ENCODE data around the gene C8A. TPM values are rescaled to one million over a fixed set of nuclear protein-coding genes. Genes with fewer than 3 reads are reported as not detected.

The C8A gene
- total RNA-seq, 1 experiment from 2014 or later, result 0.13 TPM

DNA sequence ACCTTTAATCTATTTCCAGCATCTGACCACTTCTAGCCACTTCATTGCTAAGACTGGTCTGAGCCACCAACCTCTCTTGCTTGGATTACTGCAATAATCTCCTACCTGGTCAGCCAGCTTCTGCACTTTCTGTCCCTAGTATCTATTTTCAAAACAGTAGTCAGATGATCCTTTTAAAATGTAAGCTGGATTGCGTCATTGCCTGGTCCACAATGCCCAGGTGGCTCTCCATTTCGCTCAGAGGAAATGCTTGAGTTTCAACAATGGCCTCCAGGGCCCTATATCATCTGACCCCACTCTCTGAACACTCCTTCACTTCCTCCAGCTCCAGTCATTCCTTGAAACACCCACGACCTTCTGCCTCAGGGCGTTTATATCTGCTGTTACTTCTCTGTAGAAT, 37.7 kb upstream of the C8A start (continued):
- TF ChIP-seq, protein P1, sequence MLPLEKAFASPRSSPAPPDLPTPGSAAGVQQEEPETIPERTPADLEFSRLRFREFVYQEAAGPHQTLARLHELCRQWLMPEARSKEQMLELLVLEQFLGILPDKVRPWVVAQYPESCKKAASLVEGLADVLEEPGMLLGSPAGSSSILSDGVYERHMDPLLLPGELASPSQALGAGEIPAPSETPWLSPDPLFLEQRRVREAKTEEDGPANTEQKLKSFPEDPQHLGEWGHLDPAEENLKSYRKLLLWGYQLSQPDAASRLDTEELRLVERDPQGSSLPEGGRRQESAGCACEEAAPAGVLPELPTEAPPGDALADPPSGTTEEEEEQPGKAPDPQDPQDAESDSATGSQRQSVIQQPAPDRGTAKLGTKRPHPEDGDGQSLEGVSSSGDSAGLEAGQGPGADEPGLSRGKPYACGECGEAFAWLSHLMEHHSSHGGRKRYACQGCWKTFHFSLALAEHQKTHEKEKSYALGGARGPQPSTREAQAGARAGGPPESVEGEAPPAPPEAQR (CRISPR knock-in tag; IDR thresholded peaks at IDR 0.05), result no peak

DNA sequence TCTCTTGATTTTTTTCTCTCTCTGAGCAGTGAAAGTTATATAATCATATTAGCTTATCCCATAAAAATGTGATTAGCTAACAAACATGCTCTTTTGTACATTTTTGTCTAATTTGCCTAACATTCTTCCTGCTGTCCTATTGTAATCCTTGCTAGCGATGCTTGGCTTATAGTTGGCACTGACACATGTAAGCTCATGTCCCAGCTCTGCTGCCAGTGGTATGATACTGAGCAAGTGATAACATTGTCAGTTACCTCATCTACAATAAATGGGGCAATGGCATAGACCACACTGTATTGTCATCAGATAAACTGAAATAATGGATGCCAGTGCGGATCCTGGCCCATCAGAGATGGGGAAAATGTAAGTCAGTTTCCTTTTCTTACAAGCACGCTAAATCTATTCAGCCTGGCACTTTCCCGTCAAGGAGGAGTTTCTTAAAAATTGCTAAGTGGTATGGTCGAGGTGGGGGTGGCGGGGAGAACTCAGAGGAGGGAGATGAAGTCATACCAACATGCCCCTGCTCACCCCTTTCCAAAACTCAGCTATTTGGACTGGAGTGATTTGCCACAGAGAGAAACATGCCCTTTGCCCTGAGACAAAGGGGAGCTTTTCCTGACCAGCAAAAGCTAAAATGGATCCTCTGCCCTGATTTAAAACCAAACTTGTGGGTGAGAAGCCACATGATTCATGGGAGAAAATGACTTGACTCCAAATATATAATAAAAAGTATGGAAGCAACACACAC, 36.7 kb upstream of the C8A start:
- H3K4me1 Mint-ChIP-seq, result peaks cover 33% of the 10 kb centered on the region
- DNase-seq (ENCODE audit: low spot score) (no peak), ATAC-seq (no peak)
- no peaks in the 10 kb centered on the region; the same call in 1 of the 2 replicates for H3K27me3 Mint-ChIP-seq (ENCODE audit: low read depth)
- ChIA-PET POLR2A (no interaction called here), CTCF (interaction anchor here (0.5 to 1.8 kb wide), 3 partner anchors 14 to 366 kb away, joined by 3 to 8 read pairs (median 3); no protein-coding TSS in a partner anchor)
- no peak overlapping the region for H3K4me3 Mint-ChIP-seq
- peaks cover 8% of the 10 kb centered on the region for H3K9me3 Mint-ChIP-seq
- TF ChIP-seq KAT7 (CRISPR knock-in tag; IDR thresholded peaks at IDR 0.05; ENCODE audit: borderline replicate concordance), result no peak
- TF ChIP-seq TP53 (CRISPR knock-in tag; IDR thresholded peaks at IDR 0.05), result no peak
- no peak for TF ChIP-seq MXD4 (CRISPR knock-in tag; IDR thresholded peaks at IDR 0.05; ENCODE audit: borderline replicate concordance)
- TF ChIP-seq GTF2I (CRISPR knock-in tag; conservative IDR thresholded peaks at IDR 0.05), result no peak
- TF ChIP-seq, protein P2, sequence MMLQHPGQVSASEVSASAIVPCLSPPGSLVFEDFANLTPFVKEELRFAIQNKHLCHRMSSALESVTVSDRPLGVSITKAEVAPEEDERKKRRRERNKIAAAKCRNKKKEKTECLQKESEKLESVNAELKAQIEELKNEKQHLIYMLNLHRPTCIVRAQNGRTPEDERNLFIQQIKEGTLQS (CRISPR knock-in tag; conservative IDR thresholded peaks at IDR 0.05), result no peak
- no peak for TF ChIP-seq NFATC4 (CRISPR knock-in tag; IDR thresholded peaks at IDR 0.05)
- no peak overlapping the region for H3K27ac Mint-ChIP-seq
- no peaks in the 10 kb centered on the region for H3K36me3 Mint-ChIP-seq

DNA sequence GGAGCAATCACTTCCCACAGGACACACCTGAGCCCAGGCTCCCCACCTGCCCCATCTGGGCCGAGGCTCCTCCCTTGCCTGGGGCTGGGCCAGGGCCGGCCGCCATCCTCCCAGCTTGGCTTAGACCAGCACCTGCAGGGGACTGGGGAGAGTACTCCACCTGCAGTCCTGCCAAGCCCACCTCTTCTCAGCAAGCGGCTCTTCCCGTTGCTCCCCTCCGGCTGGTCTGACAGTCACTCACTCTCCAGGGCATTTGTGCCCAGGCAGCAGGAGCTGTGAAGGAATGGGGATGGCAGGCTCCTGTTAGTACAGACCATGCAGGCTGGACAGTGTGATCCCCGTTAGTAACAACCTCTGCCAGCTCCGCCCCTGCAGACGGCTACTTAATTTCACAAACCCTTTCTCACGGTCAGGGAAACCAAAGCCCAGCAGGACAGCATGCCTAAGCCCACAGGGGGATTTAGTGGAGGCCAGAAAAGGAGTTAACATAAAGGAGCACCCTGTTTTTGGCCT, 35.2 kb upstream of the C8A start, which contains the start of gene FYB2:
Gene FYB2, minus strand, starts transcription at position 18 of the 513 bp plus-strand sequence. CDS start 114 bp downstream, outside the sequence.
- Mint-ChIP-seq H3K4me1 (peaks cover 33% of the 10 kb centered on the region), H3K27ac (peak within 1 kb of the TSS; percentile 82), H3K36me3 (no peaks in the 10 kb centered on the region), H3K9me3 (peaks cover 6% of the 10 kb centered on the region; the same call in 1 of the 2 replicates), H3K4me3 (peak within 1 kb of the TSS; percentile 47), H3K27me3 (ENCODE audit: low read depth) (no peaks in the 10 kb centered on the region; the same call in 1 of the 2 replicates)
- DNase-seq (ENCODE audit: low spot score) (peak; percentile 76), ATAC-seq (peak; percentile 95)
- ChIA-PET CTCF (interaction anchor here (0.7 to 3.1 kb wide), 9 partner anchors 9 to 1340 kb away, joined by 3 to 45 read pairs (median 4); no protein-coding TSS in a partner anchor), POLR2A (no interaction called here)
- TF ChIP-seq, protein P3, sequence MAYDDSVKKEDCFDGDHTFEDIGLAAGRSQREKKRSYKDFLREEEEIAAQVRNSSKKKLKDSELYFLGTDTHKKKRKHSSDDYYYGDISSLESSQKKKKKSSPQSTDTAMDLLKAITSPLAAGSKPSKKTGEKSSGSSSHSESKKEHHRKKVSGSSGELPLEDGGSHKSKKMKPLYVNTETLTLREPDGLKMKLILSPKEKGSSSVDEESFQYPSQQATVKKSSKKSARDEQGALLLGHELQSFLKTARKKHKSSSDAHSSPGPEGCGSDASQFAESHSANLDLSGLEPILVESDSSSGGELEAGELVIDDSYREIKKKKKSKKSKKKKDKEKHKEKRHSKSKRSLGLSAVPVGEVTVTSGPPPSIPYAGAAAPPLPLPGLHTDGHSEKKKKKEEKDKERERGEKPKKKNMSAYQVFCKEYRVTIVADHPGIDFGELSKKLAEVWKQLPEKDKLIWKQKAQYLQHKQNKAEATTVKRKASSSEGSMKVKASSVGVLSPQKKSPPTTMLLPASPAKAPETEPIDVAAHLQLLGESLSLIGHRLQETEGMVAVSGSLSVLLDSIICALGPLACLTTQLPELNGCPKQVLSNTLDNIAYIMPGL (CRISPR knock-in tag; IDR thresholded peaks at IDR 0.05), result 0 out of 2 replicates have a peak, but pooled peaks have one; percentile 44
- TF ChIP-seq ZNF423 (CRISPR knock-in tag; IDR thresholded peaks at IDR 0.05) (peak; percentile 75), ZBTB21 (CRISPR knock-in tag; IDR thresholded peaks at IDR 0.05; ENCODE audit: borderline replicate concordance) (0 out of 2 replicates have a peak, but pooled peaks have one; percentile 47), MYBL2 (CRISPR knock-in tag; IDR thresholded peaks at IDR 0.05) (no peak), CREM (CRISPR knock-in tag; IDR thresholded peaks at IDR 0.05) (no peak), NFATC4 (CRISPR knock-in tag; IDR thresholded peaks at IDR 0.05) (0 out of 2 replicates have a peak, but pooled peaks have one; percentile 15)
- TF ChIP-seq, protein P4, sequence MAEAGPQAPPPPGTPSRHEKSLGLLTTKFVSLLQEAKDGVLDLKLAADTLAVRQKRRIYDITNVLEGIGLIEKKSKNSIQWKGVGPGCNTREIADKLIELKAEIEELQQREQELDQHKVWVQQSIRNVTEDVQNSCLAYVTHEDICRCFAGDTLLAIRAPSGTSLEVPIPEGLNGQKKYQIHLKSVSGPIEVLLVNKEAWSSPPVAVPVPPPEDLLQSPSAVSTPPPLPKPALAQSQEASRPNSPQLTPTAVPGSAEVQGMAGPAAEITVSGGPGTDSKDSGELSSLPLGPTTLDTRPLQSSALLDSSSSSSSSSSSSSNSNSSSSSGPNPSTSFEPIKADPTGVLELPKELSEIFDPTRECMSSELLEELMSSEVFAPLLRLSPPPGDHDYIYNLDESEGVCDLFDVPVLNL (CRISPR knock-in tag; IDR thresholded peaks at IDR 0.05; ENCODE audit: borderline replicate concordance, low read depth), result no peak
